ENCODE data around the gene FGD5. TPM values are rescaled to one million over a fixed set of nuclear protein-coding genes. Genes with fewer than 3 reads are reported as not detected.

Gene FGD5
- total RNA-seq, 1 donor: under 0.01 TPM

- no peak overlapping the region for H3K4me3 ChIP-seq (ENCODE audit: low read depth, low read length)
- DNase-seq (ENCODE audit: low read depth): no peak
- TF ChIP-seq CTCF (IDR thresholded peaks at IDR 0.05; ENCODE audit: insufficient read depth, low read depth, low read length): no peak
Measured at GRCh38 chr3:14846226-14846880, 27.6 kb downstream of the FGD5 start.

GRCh38 chr3:14847613-14848541 is 29.1 kb downstream of the FGD5 start:
- H3K4me3 ChIP-seq (ENCODE audit: low read depth, low read length): no peak overlapping the region
- no peak for DNase-seq (ENCODE audit: low read depth)
- no peak for TF ChIP-seq CTCF (IDR thresholded peaks at IDR 0.05; ENCODE audit: insufficient read depth, low read depth, low read length)

GRCh38 chr3:14848906-14849305 is 30.1 kb downstream of the FGD5 start:
- no peak overlapping the region for H3K4me3 ChIP-seq (ENCODE audit: low read depth, low read length)
- no peak for TF ChIP-seq CTCF (IDR thresholded peaks at IDR 0.05; ENCODE audit: insufficient read depth, low read depth, low read length)
- DNase-seq (ENCODE audit: low read depth): no peak

GRCh38 chr3:14849638-14850230 is 31.0 kb downstream of the FGD5 start:
- H3K4me3 ChIP-seq (ENCODE audit: low read depth, low read length): no peak overlapping the region
- no peak for TF ChIP-seq CTCF (IDR thresholded peaks at IDR 0.05; ENCODE audit: insufficient read depth, low read depth, low read length)
- no peak for DNase-seq (ENCODE audit: low read depth)

- DNase-seq (ENCODE audit: low read depth): no peak
- H3K4me3 ChIP-seq (ENCODE audit: low read depth, low read length): no peak overlapping the region
- no peak for TF ChIP-seq CTCF (IDR thresholded peaks at IDR 0.05; ENCODE audit: insufficient read depth, low read depth, low read length)
Measured at GRCh38 chr3:14852058-14852594, 33.4 kb downstream of the FGD5 start.

GRCh38 chr3:14852717-14853116 is 34.0 kb downstream of the FGD5 start:
- TF ChIP-seq CTCF (IDR thresholded peaks at IDR 0.05; ENCODE audit: insufficient read depth, low read depth, low read length): no peak
- DNase-seq (ENCODE audit: low read depth): no peak
- no peak overlapping the region for H3K4me3 ChIP-seq (ENCODE audit: low read depth, low read length)

Data from fibroblast of villous mesenchyme (primary cell).